Thyroid gland (tissue), 4 donors: ENCODE data around the gene ERC1.

Experiments used
- CTCF ChIP-seq, 6 experiments: fragments of 200-600 bp in 3 of 6; fragments of 450-650 bp in 3 of 6; sonication (generic) in 3 of 6; IDR thresholded peaks; one replicate each; pipeline ENCODE4 v1.5.1; 2016 to 2019; ENCODE audit warnings: antibody characterized with exemption in 6 of 6, mild to moderate bottlenecking in 2 of 6, inconsistent platforms in 1 of 6, moderate library complexity in 1 of 6
- POLR2A ChIP-seq, 2 donors: fragments of 450-650 bp; IDR thresholded peaks; one replicate each; pipeline ENCODE4 v1.6.1; 2017; ENCODE audit warnings: antibody characterized with exemption in 2 of 2, mild to moderate bottlenecking in 2 of 2, moderate library complexity in 1 of 2

DNA sequence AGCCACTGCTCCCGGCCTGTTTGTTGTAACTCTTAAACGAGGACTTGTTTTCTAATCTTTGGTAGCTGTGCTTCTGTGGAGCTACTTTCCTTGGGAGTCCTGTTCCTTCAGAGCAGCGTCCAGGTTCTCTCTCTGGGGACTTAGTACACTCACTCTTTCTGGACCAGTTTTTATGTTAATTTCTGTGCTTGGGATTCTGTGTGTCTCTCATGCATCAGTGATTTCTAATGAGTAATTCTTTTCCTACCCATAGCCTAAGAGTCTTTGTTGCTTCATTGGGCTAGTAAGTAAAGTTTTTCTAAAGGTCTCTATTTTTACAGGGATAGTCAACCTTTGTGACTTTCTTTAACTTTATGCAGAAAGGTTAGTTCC is 314.0 kb downstream of the ERC1 start:
- TF ChIP-seq CTCF (IDR thresholded peaks at IDR 0.05) (no peak), POLR2A (IDR thresholded peaks at IDR 0.05) (no peak)
